Ishikawa (cell line): ENCODE data around the gene PIK3AP1.

Experiments
- NFIC ChIP-seq: IDR thresholded peaks from 2 replicates; pipeline ENCODE4 v1.6.1; 2012
- RAD21 ChIP-seq: IDR thresholded peaks from 2 replicates; pipeline ENCODE4 v1.6.1; 2012; ENCODE audit warnings: low read depth
- TCF12 ChIP-seq: IDR thresholded peaks from 2 replicates; pipeline ENCODE4 v1.6.1; 2012; ENCODE audit warnings: low read depth
- TEAD4 ChIP-seq: IDR thresholded peaks from 2 replicates; pipeline ENCODE4 v1.6.1; 2012
- TF ChIP-seq, protein P1 (sequence below): IDR thresholded peaks from 2 replicates; pipeline ENCODE4 v1.6.1; 2012
- TF ChIP-seq, protein P2 (sequence below): IDR thresholded peaks from 2 replicates; pipeline ENCODE4 v1.6.1; 2012

GRCh38 chr10:96609510-96609909, 110.8 kb downstream of the PIK3AP1 start:
- TF ChIP-seq, protein P1, sequence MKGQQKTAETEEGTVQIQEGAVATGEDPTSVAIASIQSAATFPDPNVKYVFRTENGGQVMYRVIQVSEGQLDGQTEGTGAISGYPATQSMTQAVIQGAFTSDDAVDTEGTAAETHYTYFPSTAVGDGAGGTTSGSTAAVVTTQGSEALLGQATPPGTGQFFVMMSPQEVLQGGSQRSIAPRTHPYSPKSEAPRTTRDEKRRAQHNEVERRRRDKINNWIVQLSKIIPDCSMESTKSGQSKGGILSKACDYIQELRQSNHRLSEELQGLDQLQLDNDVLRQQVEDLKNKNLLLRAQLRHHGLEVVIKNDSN: no peak
- TF ChIP-seq NFIC (no peak), RAD21 (no peak), TCF12 (no peak), TEAD4 (no peak)
- TF ChIP-seq, protein P2, sequence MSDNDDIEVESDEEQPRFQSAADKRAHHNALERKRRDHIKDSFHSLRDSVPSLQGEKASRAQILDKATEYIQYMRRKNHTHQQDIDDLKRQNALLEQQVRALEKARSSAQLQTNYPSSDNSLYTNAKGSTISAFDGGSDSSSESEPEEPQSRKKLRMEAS: no peak
